ENCODE results near the gene DOK4.

DNA sequence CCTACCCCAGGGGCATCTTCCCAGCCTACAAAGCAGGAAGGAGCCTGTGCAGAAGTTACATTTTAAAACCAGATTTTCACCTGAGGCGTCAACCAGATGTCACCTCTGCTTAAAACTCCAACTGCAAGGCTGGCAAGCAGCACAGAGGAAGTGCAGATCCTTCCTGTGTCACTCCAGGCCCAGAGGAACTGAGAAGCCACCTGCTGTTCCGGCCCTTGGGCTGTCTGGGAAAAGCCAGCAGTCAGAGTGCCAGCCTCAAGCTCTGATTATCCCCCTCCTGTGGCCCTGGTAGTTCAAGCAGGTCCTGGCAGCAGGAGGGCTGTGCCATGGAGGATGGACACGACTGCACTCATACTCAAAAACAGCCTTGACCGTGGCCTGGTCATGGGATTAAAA, 13.6 kb downstream of the DOK4 start:
- TF ChIP-seq EZH2phosphoT487 (IDR thresholded peaks at IDR 0.05; ENCODE audit: low read depth, severe bottlenecking, unreplicated experiment) (no peak), EZH2 (IDR thresholded peaks at IDR 0.05; ENCODE audit: borderline replicate concordance) (no peak)
- TF ChIP-seq, protein P1, sequence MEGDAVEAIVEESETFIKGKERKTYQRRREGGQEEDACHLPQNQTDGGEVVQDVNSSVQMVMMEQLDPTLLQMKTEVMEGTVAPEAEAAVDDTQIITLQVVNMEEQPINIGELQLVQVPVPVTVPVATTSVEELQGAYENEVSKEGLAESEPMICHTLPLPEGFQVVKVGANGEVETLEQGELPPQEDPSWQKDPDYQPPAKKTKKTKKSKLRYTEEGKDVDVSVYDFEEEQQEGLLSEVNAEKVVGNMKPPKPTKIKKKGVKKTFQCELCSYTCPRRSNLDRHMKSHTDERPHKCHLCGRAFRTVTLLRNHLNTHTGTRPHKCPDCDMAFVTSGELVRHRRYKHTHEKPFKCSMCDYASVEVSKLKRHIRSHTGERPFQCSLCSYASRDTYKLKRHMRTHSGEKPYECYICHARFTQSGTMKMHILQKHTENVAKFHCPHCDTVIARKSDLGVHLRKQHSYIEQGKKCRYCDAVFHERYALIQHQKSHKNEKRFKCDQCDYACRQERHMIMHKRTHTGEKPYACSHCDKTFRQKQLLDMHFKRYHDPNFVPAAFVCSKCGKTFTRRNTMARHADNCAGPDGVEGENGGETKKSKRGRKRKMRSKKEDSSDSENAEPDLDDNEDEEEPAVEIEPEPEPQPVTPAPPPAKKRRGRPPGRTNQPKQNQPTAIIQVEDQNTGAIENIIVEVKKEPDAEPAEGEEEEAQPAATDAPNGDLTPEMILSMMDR (IDR thresholded peaks at IDR 0.05; ENCODE audit: poor library complexity): no peak

Measured in hepatocyte (in vitro differentiated cells).